Endodermal cell (in vitro differentiated cells): Measurements from ENCODE around the gene GET3. TPM values are rescaled to one million over a fixed set of nuclear protein-coding genes. Genes with fewer than 3 reads are reported as not detected.
A peak's percentile ranks its signal among the peaks of the same experiment; 100 is the strongest.

Experiments used
- DNase-seq: peaks from one replicate; pipeline ENCODE4 v3.0.0-alpha.2; 2017
- H3K27ac ChIP-seq: 2 replicates; pipeline ENCODE4 v1.5.1; 2013; ENCODE audit warnings: mild to moderate bottlenecking, low read depth, low read length, moderate library complexity
- H3K27me3 ChIP-seq: 2 replicates; pipeline ENCODE4 v1.6.1; 2013; ENCODE audit warnings: mild to moderate bottlenecking, low read length, moderate library complexity; ENCODE audit not compliant: insufficient read depth, control insufficient read depth, poor library complexity, severe bottlenecking
- H3K36me3 ChIP-seq: 2 replicates; pipeline ENCODE4 v1.7.0; 2013; ENCODE audit warnings: mild to moderate bottlenecking, low read length, moderate library complexity; ENCODE audit not compliant: control insufficient read depth, insufficient read depth
- H3K4me1 ChIP-seq: one replicate; pipeline ENCODE4 v1.7.0; 2013; ENCODE audit warnings: low read length; ENCODE audit not compliant: control insufficient read depth, insufficient read depth
- H3K4me3 ChIP-seq: 2 replicates; pipeline ENCODE4 v1.5.1; 2013; ENCODE audit warnings: mild to moderate bottlenecking, low read length, moderate library complexity
- H3K9ac ChIP-seq: 2 replicates; pipeline ENCODE4 v1.6.1; 2013; ENCODE audit warnings: mild to moderate bottlenecking, low read length, moderate library complexity; ENCODE audit not compliant: poor library complexity, severe bottlenecking; ENCODE audit errors: extremely low read depth
- H3K9me3 ChIP-seq: 2 replicates; pipeline ENCODE4 v1.6.1; 2013; ENCODE audit warnings: mild to moderate bottlenecking, low read length, moderate library complexity; ENCODE audit not compliant: control insufficient read depth
- H3K27ac Mint-ChIP-seq: 2 replicates; pipeline ENCODE4 v1.8.0; 2020; ENCODE audit warnings: mixed read lengths
- H3K27me3 Mint-ChIP-seq: 2 replicates; pipeline ENCODE4 v1.8.0; 2021; ENCODE audit warnings: mild to moderate bottlenecking, mixed read lengths; ENCODE audit not compliant: insufficient read depth
- H3K36me3 Mint-ChIP-seq: 2 replicates; pipeline ENCODE4 v1.8.0; 2020; ENCODE audit warnings: low read depth, mixed read lengths
- H3K4me1 Mint-ChIP-seq: 2 replicates; pipeline ENCODE4 v1.8.0; 2020; ENCODE audit warnings: mixed read lengths
- H3K4me3 Mint-ChIP-seq: 2 replicates; pipeline ENCODE4 v1.8.0; 2020; ENCODE audit warnings: mild to moderate bottlenecking, moderate library complexity, mixed read lengths
- H3K9me3 Mint-ChIP-seq: 2 replicates; pipeline ENCODE4 v1.8.0; 2020; ENCODE audit warnings: mild to moderate bottlenecking, mixed read lengths
- CTCF ChIP-seq: fragments of 200-600 bp; sonication (generic); conservative IDR thresholded peaks from 2 replicates; pipeline ENCODE4 v1.5.0; 2021; ENCODE audit warnings: antibody characterized with exemption, mild to moderate bottlenecking
- WGBS, 2 experiments: methylation state at CpG; one replicate each; pipeline versions ENCODE4 v1.1.5 to v1.1.7; 2013; ENCODE audit warnings: missing lambda C conversion rate in 2 of 2, mixed read lengths in 1 of 2; ENCODE audit not compliant: insufficient coverage in 1 of 2, insufficient read length in 1 of 2; 5-methylcytosine and 5-hydroxymethylcytosine counted together
- long read RNA-seq, 4 experiments: library from polyadenylated mRNA in 2 of 4; library from RNA in 1 of 4; library from capped mRNA in 1 of 4; stranded (forward) in 3 of 4; unstranded in 1 of 4; transcript quantifications; one replicate each; pipeline ENCODE4 v2.0.0, GENCODE V29; 2020 to 2021; ENCODE audit warnings: inconsistent platforms in 1 of 4
- polyA plus RNA-seq, 2 experiments: library from polyadenylated mRNA; stranded (reverse); fragments of 50-300 nt; gene quantifications; one replicate each; pipeline ENCODE4 v1.2.3, GENCODE V29; 2013
- total RNA-seq, 2 donors: library from RNA; stranded (reverse); fragmentation: NEBNext Ultra II Directional in 1 of 2; extraction: Animal tissue kit (Norgen Biotek cat#: 25700) in 1 of 2; gene quantifications; 2 replicates in 1 of 2; 3 replicates in 1 of 2; pipeline ENCODE4 v1.2.1, GENCODE V29; 2021

Gene GET3
- 100 to 1,000 TPM in 1 of 2 donors, 10 to 100 TPM in 1; 97.8 to 102 TPM for total RNA-seq
- 74.9 TPM for polyA plus RNA-seq (2013, experiment 1 of 2)
- polyA plus RNA-seq (2013, experiment 2 of 2): 77.4 TPM
- long read RNA-seq, experiment 1, transcript ASNA1-201 (7 exons, 1,280 nt): major isoform, 56 of 79 reads
- long read RNA-seq, experiment 1, partial matches to known transcripts: 13 of 79 reads
- long read RNA-seq, experiment 1, other reads (novel, unspliced or antisense): 10 of 79 reads
- long read RNA-seq, experiment 2, transcript ASNA1-201 (7 exons, 1,280 nt): major isoform, 166 of 179 reads
- long read RNA-seq, experiment 2, partial matches to known transcripts: 10 of 179 reads
- long read RNA-seq, experiment 2, other reads (novel, unspliced or antisense): 2 of 179 reads
- long read RNA-seq, experiment 3, transcript ASNA1-201 (7 exons, 1,280 nt): major isoform, 137 of 148 reads
- long read RNA-seq, experiment 3, partial matches to known transcripts: 2 of 148 reads
- long read RNA-seq, experiment 3, other reads (novel, unspliced or antisense): 8 of 148 reads
- long read RNA-seq, experiment 4, transcript ASNA1-201 (7 exons, 1,280 nt): major isoform, 15 of 29 reads
- long read RNA-seq, experiment 4, partial matches to known transcripts: 7 of 29 reads
- long read RNA-seq, experiment 4, other reads (novel, unspliced or antisense): 7 of 29 reads

- DNase-seq: peak; percentile 98
- Histone ChIP-seq H3K9me3 (no peaks in the 10 kb centered on the region), H3K36me3 (peaks cover 23% of the 10 kb centered on the region), H3K4me1 (peaks cover 2% of the 10 kb centered on the region), H3K27me3 (no peaks in the 10 kb centered on the region), H3K27ac (peak within 1 kb of the TSS; percentile 97), H3K4me3 (peak within 1 kb of the TSS; percentile 100), H3K9ac (peak within 1 kb of the TSS; percentile 91)
- H3K9me3 Mint-ChIP-seq: no peaks in the 10 kb centered on the region
- H3K36me3 Mint-ChIP-seq: peaks cover 22% of the 10 kb centered on the region
- WGBS, 2 experiments: 0 to 1% methylated on average over 21 to 29 of the region's 29 CpGs
- peak within 1 kb of the TSS; percentile 99 for H3K27ac Mint-ChIP-seq
- TF ChIP-seq CTCF: no peak
- H3K4me3 Mint-ChIP-seq: peak within 1 kb of the TSS; percentile 100
- H3K27me3 Mint-ChIP-seq: no peaks in the 10 kb centered on the region
- peaks cover 17% of the 10 kb centered on the region for H3K4me1 Mint-ChIP-seq
These were observed at the start of gene GET3 for GRCh38 chr19:12736995-12737834. Gene GET3, plus strand, starts transcription at chr19:12737497. Its CDS starts 9 bp downstream, at chr19:12737506.

GRCh38 chr19:12689012-12689411, 48.3 kb upstream of the GET3 start:
- WGBS, 2 experiments: 95 to 97% methylated on average over 9 to 12 of the region's 12 CpGs

More at GRCh38 chr19:12689012-12689411, 48.3 kb upstream of the GET3 start:
- Mint-ChIP-seq H3K36me3 (peaks cover 5% of the 10 kb centered on the region), H3K27me3 (no peaks in the 10 kb centered on the region), H3K27ac (no peak overlapping the region), H3K9me3 (no peaks in the 10 kb centered on the region), H3K4me1 (no peaks in the 10 kb centered on the region), H3K4me3 (no peak overlapping the region)
- DNase-seq: no peak
- no peak for TF ChIP-seq CTCF
- Histone ChIP-seq H3K36me3 (peaks cover 6% of the 10 kb centered on the region), H3K27me3 (no peaks in the 10 kb centered on the region), H3K9ac (no peak overlapping the region), H3K4me1 (no peaks in the 10 kb centered on the region), H3K9me3 (no peaks in the 10 kb centered on the region), H3K27ac (no peak overlapping the region), H3K4me3 (no peak overlapping the region)
